ENCODE results near the gene CSNK2A3. TPM values are rescaled to one million over a fixed set of nuclear protein-coding genes. Genes with fewer than 3 reads are reported as not detected.

CSNK2A3 gene
- total and polyA plus RNA-seq, 7 experiments from 2014 or later: 0.46 to 1.6 (median 0.66) TPM

GRCh38 chr11:11332141-11332710 lies 20.8 kb downstream of the CSNK2A3 start:
- Histone ChIP-seq H3K27ac (ENCODE audit: low read depth, low read length) (no peak overlapping the region), H3K4me1 (ENCODE audit: control insufficient read depth in 2 of 2, insufficient read depth in 2 of 2, low read length in 2 of 2) (no peaks in the 10 kb centered on the region), H3K9me3 (ENCODE audit: control insufficient read depth in 2 of 3, low read length in 3 of 3) (no peaks in the 10 kb centered on the region), H3K4me3 (ENCODE audit: low read length) (no peak overlapping the region), H3K36me3 (ENCODE audit: control insufficient read depth in 2 of 3, insufficient read depth in 3 of 3, low read length in 3 of 3) (no peaks in the 10 kb centered on the region), H3K27me3 (ENCODE audit: control insufficient read depth in 2 of 2, insufficient read depth in 2 of 2, low read length in 2 of 2) (no peaks in the 10 kb centered on the region)
- H3K4me1 Mint-ChIP-seq: peaks cover 0 to 3% (median 0%) of the 10 kb centered on the region in 7 donors
- intact Hi-C loops (cut with micrococcal nuclease): no loop called here
- POLR2A ChIA-PET: no interaction called here
- no peak for DNase-seq
- CTCF ChIA-PET: no interaction called here
- no peak for ATAC-seq
- H3K36me3 Mint-ChIP-seq: no peaks in the 10 kb centered on the region
- H3K27me3 Mint-ChIP-seq: peaks cover 0 to 8% (median under 1%) of the 10 kb centered on the region in 5 donors
- H3K9me3 Mint-ChIP-seq: peaks cover 0 to 1% (median 0%) of the 10 kb centered on the region in 11 donors
- H3K4me3 Mint-ChIP-seq: no peak overlapping the region
- no peak overlapping the region for H3K27ac Mint-ChIP-seq

GRCh38 chr11:11329062-11329806 lies 23.8 kb downstream of the CSNK2A3 start:
- Histone ChIP-seq H3K4me3 (ENCODE audit: low read length) (no peak overlapping the region), H3K9me3 (ENCODE audit: control insufficient read depth in 2 of 3, low read length in 3 of 3) (no peaks in the 10 kb centered on the region), H3K27me3 (ENCODE audit: control insufficient read depth in 2 of 2, insufficient read depth in 2 of 2, low read length in 2 of 2) (no peaks in the 10 kb centered on the region), H3K4me1 (ENCODE audit: control insufficient read depth in 2 of 2, insufficient read depth in 2 of 2, low read length in 2 of 2) (no peaks in the 10 kb centered on the region), H3K27ac (ENCODE audit: low read depth, low read length) (no peak overlapping the region), H3K36me3 (ENCODE audit: control insufficient read depth in 2 of 3, insufficient read depth in 3 of 3, low read length in 3 of 3) (no peaks in the 10 kb centered on the region)
- ATAC-seq: no peak
- Mint-ChIP-seq H3K4me3 (no peak overlapping the region), H3K4me1 (no peaks in the 10 kb centered on the region), H3K27me3 (no peaks in the 10 kb centered on the region), H3K36me3 (no peaks in the 10 kb centered on the region), H3K27ac (no peak overlapping the region), H3K9me3 (peaks cover 0 to 6% (median 0%) of the 10 kb centered on the region in 11 donors)
- no peak for DNase-seq
- CTCF ChIA-PET: no interaction called here
- intact Hi-C loops (cut with micrococcal nuclease): no loop called here
- POLR2A ChIA-PET: no interaction called here

- CTCF ChIA-PET: no interaction called here
These were observed 29.0 kb downstream of the CSNK2A3 start for GRCh38 chr11:11324090-11324489.

GRCh38 chr11:11322101-11322500 lies 30.9 kb downstream of the CSNK2A3 start:
- no peak overlapping the region for H3K4me3 ChIP-seq (ENCODE audit: low read length)
- no peak overlapping the region for H3K4me3 Mint-ChIP-seq
- no peaks in the 10 kb centered on the region for H3K4me1 ChIP-seq (ENCODE audit: control insufficient read depth in 2 of 2, insufficient read depth in 2 of 2, low read length in 2 of 2)
- no peaks in the 10 kb centered on the region for H3K36me3 ChIP-seq (ENCODE audit: control insufficient read depth in 2 of 3, insufficient read depth in 3 of 3, low read length in 3 of 3)
- no peak overlapping the region for H3K27ac Mint-ChIP-seq
- peaks cover 0 to 22% (median 3%) of the 10 kb centered on the region in 11 donors for H3K9me3 Mint-ChIP-seq
- no peaks in the 10 kb centered on the region for H3K27me3 ChIP-seq (ENCODE audit: control insufficient read depth in 2 of 2, insufficient read depth in 2 of 2, low read length in 2 of 2)
- H3K27me3 Mint-ChIP-seq: peaks cover 0 to 5% (median 0%) of the 10 kb centered on the region in 5 donors
- no peaks in the 10 kb centered on the region for H3K9me3 ChIP-seq (ENCODE audit: control insufficient read depth in 2 of 3, low read length in 3 of 3)
- DNase-seq (no peak), ATAC-seq (no peak)
- intact Hi-C loops (cut with micrococcal nuclease): no loop called here
- ChIA-PET CTCF (no interaction called here), POLR2A (no interaction called here)
- no peaks in the 10 kb centered on the region for H3K4me1 Mint-ChIP-seq
- H3K36me3 Mint-ChIP-seq: no peaks in the 10 kb centered on the region
- H3K27ac ChIP-seq (ENCODE audit: low read depth, low read length): no peak overlapping the region

More at GRCh38 chr11:11324090-11324489, 29.0 kb downstream of the CSNK2A3 start:
- DNase-seq (no peak), ATAC-seq (no peak)
- no peak overlapping the region for H3K4me3 Mint-ChIP-seq
- H3K27ac ChIP-seq (ENCODE audit: low read depth, low read length): no peak overlapping the region
- H3K36me3 Mint-ChIP-seq: no peaks in the 10 kb centered on the region
- H3K27ac Mint-ChIP-seq: no peak overlapping the region
- H3K27me3 Mint-ChIP-seq: peaks cover 0 to under 1% (median 0%) of the 10 kb centered on the region in 5 donors
- H3K27me3 ChIP-seq (ENCODE audit: control insufficient read depth in 2 of 2, insufficient read depth in 2 of 2, low read length in 2 of 2): no peaks in the 10 kb centered on the region
- POLR2A ChIA-PET: no interaction called here
- no peaks in the 10 kb centered on the region for H3K36me3 ChIP-seq (ENCODE audit: control insufficient read depth in 2 of 3, insufficient read depth in 3 of 3, low read length in 3 of 3)
- H3K4me1 Mint-ChIP-seq: no peaks in the 10 kb centered on the region
- no peaks in the 10 kb centered on the region for H3K9me3 ChIP-seq (ENCODE audit: control insufficient read depth in 2 of 3, low read length in 3 of 3)
- intact Hi-C loops (cut with micrococcal nuclease): no loop called here
- H3K4me3 ChIP-seq (ENCODE audit: low read length): no peak overlapping the region
- no peaks in the 10 kb centered on the region for H3K4me1 ChIP-seq (ENCODE audit: control insufficient read depth in 2 of 2, insufficient read depth in 2 of 2, low read length in 2 of 2)
- peaks cover 0 to 22% (median 3%) of the 10 kb centered on the region in 11 donors for H3K9me3 Mint-ChIP-seq

- Histone ChIP-seq H3K4me3 (ENCODE audit: low read length) (no peak overlapping the region), H3K27ac (ENCODE audit: low read depth, low read length) (no peak overlapping the region), H3K36me3 (ENCODE audit: control insufficient read depth in 2 of 3, insufficient read depth in 3 of 3, low read length in 3 of 3) (no peaks in the 10 kb centered on the region), H3K4me1 (ENCODE audit: control insufficient read depth in 2 of 2, insufficient read depth in 2 of 2, low read length in 2 of 2) (no peaks in the 10 kb centered on the region), H3K9me3 (ENCODE audit: control insufficient read depth in 2 of 3, low read length in 3 of 3) (no peaks in the 10 kb centered on the region), H3K27me3 (ENCODE audit: control insufficient read depth in 2 of 2, insufficient read depth in 2 of 2, low read length in 2 of 2) (no peaks in the 10 kb centered on the region)
- DNase-seq: no peak
- intact Hi-C loops (cut with micrococcal nuclease): no loop called here
- H3K4me3 Mint-ChIP-seq: no peak overlapping the region
- no peaks in the 10 kb centered on the region for H3K4me1 Mint-ChIP-seq
- CTCF ChIA-PET: interaction anchor here (0.7 kb wide), 1 partner anchor 48 kb away, joined by 3 read pairs; no protein-coding TSS in a partner anchor
- POLR2A ChIA-PET: no interaction called here
- H3K36me3 Mint-ChIP-seq: no peaks in the 10 kb centered on the region
- no peak overlapping the region for H3K27ac Mint-ChIP-seq
- H3K9me3 Mint-ChIP-seq: peaks cover 0 to 22% (median 3%) of the 10 kb centered on the region in 11 donors
- no peak for ATAC-seq
- H3K27me3 Mint-ChIP-seq: peaks cover 0 to 5% (median 0%) of the 10 kb centered on the region in 5 donors
These were observed 32.2 kb downstream of the CSNK2A3 start for GRCh38 chr11:11320825-11321224.

GRCh38 chr11:11318961-11319360 lies 34.1 kb downstream of the CSNK2A3 start:
- DNase-seq (no peak), ATAC-seq (peak; percentile 73)
- Mint-ChIP-seq H3K36me3 (no peaks in the 10 kb centered on the region), H3K27ac (no peak overlapping the region), H3K27me3 (peaks cover 0 to 5% (median 0%) of the 10 kb centered on the region in 5 donors), H3K4me3 (no peak overlapping the region), H3K4me1 (no peaks in the 10 kb centered on the region), H3K9me3 (peaks cover 0 to 16% (median 3%) of the 10 kb centered on the region in 11 donors)
- POLR2A ChIA-PET: no interaction called here
- Histone ChIP-seq H3K9me3 (ENCODE audit: control insufficient read depth in 2 of 3, low read length in 3 of 3) (no peaks in the 10 kb centered on the region), H3K27ac (ENCODE audit: low read depth, low read length) (no peak overlapping the region), H3K27me3 (ENCODE audit: control insufficient read depth in 2 of 2, insufficient read depth in 2 of 2, low read length in 2 of 2) (no peaks in the 10 kb centered on the region), H3K4me1 (ENCODE audit: control insufficient read depth in 2 of 2, insufficient read depth in 2 of 2, low read length in 2 of 2) (no peaks in the 10 kb centered on the region), H3K4me3 (ENCODE audit: low read length) (no peak overlapping the region), H3K36me3 (ENCODE audit: control insufficient read depth in 2 of 3, insufficient read depth in 3 of 3, low read length in 3 of 3) (no peaks in the 10 kb centered on the region)
- intact Hi-C loops (cut with micrococcal nuclease): no loop called here
- CTCF ChIA-PET: interaction anchor here (0.6 kb wide), 1 partner anchor 1224 kb away, joined by 3 read pairs; no protein-coding TSS in a partner anchor

- H3K9me3 ChIP-seq (ENCODE audit: control insufficient read depth in 2 of 3, low read length in 3 of 3): no peaks in the 10 kb centered on the region
- H3K27me3 Mint-ChIP-seq: peaks cover 0 to 5% (median 0%) of the 10 kb centered on the region in 5 donors
- intact Hi-C loops (cut with micrococcal nuclease): no loop called here
These were observed 34.6 kb downstream of the CSNK2A3 start for GRCh38 chr11:11318461-11318860.

More at GRCh38 chr11:11318461-11318860, 34.6 kb downstream of the CSNK2A3 start:
- Histone ChIP-seq H3K27ac (ENCODE audit: low read depth, low read length) (no peak overlapping the region), H3K36me3 (ENCODE audit: control insufficient read depth in 2 of 3, insufficient read depth in 3 of 3, low read length in 3 of 3) (no peaks in the 10 kb centered on the region), H3K4me1 (ENCODE audit: control insufficient read depth in 2 of 2, insufficient read depth in 2 of 2, low read length in 2 of 2) (no peaks in the 10 kb centered on the region), H3K27me3 (ENCODE audit: control insufficient read depth in 2 of 2, insufficient read depth in 2 of 2, low read length in 2 of 2) (no peaks in the 10 kb centered on the region), H3K4me3 (ENCODE audit: low read length) (no peak overlapping the region)
- Mint-ChIP-seq H3K4me3 (no peak overlapping the region), H3K9me3 (peaks cover 0 to 14% (median under 1%) of the 10 kb centered on the region in 11 donors), H3K4me1 (no peaks in the 10 kb centered on the region), H3K36me3 (no peaks in the 10 kb centered on the region), H3K27ac (no peak overlapping the region)
- ATAC-seq (no peak), DNase-seq (no peak)
- POLR2A ChIA-PET: no interaction called here
- CTCF ChIA-PET: no interaction called here
